Heart left ventricle (tissue), 16 donors: ENCODE data around the gene INTS6L. TPM values are rescaled to one million over a fixed set of nuclear protein-coding genes. Genes with fewer than 3 reads are reported as not detected.
A peak's percentile ranks its signal among the peaks of the same experiment; 100 is the strongest.

Experiments used
- ATAC-seq, 4 donors: fragments of 200-7000 bp; cut with Tn5 transposase; one replicate each; pipeline ENCODE4 v1.9.1; 2020 to 2022; ENCODE audit warnings: moderate library complexity in 4 of 4, mild to moderate bottlenecking in 3 of 4, moderate number of reproducible peaks in 1 of 4
- DNase-seq, 5 donors: peaks; one replicate each; pipeline ENCODE4 v3.0.0-alpha.2; 2020
- H3K27ac ChIP-seq, 12 donors: fragments of 200-600 bp; sonication (generic) in 4 of 12; one replicate each; pipeline versions ENCODE4 v1.5.0 to v1.8.0; 2016 to 2022; ENCODE audit warnings: mild to moderate bottlenecking in 2 of 12
- H3K27me3 ChIP-seq, 9 donors: fragments of 200-600 bp; sonication (generic) in 2 of 9; one replicate each; pipeline versions ENCODE4 v1.5.1 to v1.8.0; 2016 to 2022; ENCODE audit warnings: mild to moderate bottlenecking in 3 of 9
- H3K36me3 ChIP-seq, 9 donors: fragments of 200-600 bp; sonication (generic) in 2 of 9; one replicate each; pipeline versions ENCODE4 v1.5.0 to v1.8.0; 2018 to 2022; ENCODE audit warnings: mild to moderate bottlenecking in 2 of 9
- H3K4me1 ChIP-seq, 12 donors: fragments of 200-600 bp; sonication (generic) in 4 of 12; one replicate each; pipeline versions ENCODE4 v1.5.0 to v1.8.0; 2016 to 2022; ENCODE audit warnings: mild to moderate bottlenecking in 3 of 12
- H3K4me3 ChIP-seq, 12 donors: fragments of 200-600 bp; sonication (generic) in 4 of 12; one replicate each; pipeline versions ENCODE4 v1.5.0 to v1.8.0; 2017 to 2022; ENCODE audit warnings: mild to moderate bottlenecking in 9 of 12, moderate library complexity in 4 of 12
- H3K9me3 ChIP-seq, 12 donors: fragments of 200-600 bp; sonication (generic) in 4 of 12; one replicate each; pipeline versions ENCODE4 v1.5.0 to v1.8.0; 2016 to 2022; ENCODE audit warnings: mild to moderate bottlenecking in 1 of 12
- CTCF ChIP-seq, 12 donors: fragments of 200-600 bp; sonication (generic) in 4 of 12; IDR thresholded peaks; one replicate each; pipeline versions ENCODE4 v1.5.0 to v1.8.0; 2018 to 2022; ENCODE audit warnings: antibody characterized with exemption in 12 of 12, mild to moderate bottlenecking in 5 of 12
- POLR2A ChIP-seq, 2 donors: fragments of 450-650 bp; IDR thresholded peaks; one replicate each; pipeline ENCODE4 v1.6.1; 2017; ENCODE audit warnings: antibody characterized with exemption in 2 of 2, mild to moderate bottlenecking in 2 of 2, moderate library complexity in 2 of 2
- WGBS, 4 donors: extraction: QIAGEN DNeasy Blood & Tissue Kit in 2 of 4; methylation state at CpG; one replicate each; pipeline versions ENCODE4 v1.1.5 to v1.1.7; 2013 to 2018; 5-methylcytosine and 5-hydroxymethylcytosine counted together
- intact Hi-C, 10 donors: fragments of 100-400 bp; cut with DNase I; formaldehyde crosslinking; loops; one replicate each; pipeline versions ENCODE4 v1.11.1 to v1.14.2; 2022
- polyA plus RNA-seq, 2 donors: library from polyadenylated mRNA; stranded (reverse); fragments of 200-250 nt; gene quantifications; one replicate each; pipeline ENCODE4 v1.2.3, GENCODE V29; 2013
- total RNA-seq, 9 donors: library from RNA; depleted of rRNA in 2 of 9; stranded (reverse); fragments of >200 nt in 2 of 9; fragmentation: NEBNext Ultra II Directional in 3 of 9; extraction: Animal tissue kit (Norgen Biotek cat#: 25700) in 3 of 9; gene quantifications; one replicate each; pipeline versions ENCODE4 v1.1.0 to v1.2.4, GENCODE V29; 2016 to 2023
- donor health status: ischemic (EF 13 %, LVEDD 7.1; RV severe dilation, severe dysfunction).
- donor health status: healthy with polysubstance abuse.
- donor health status: DM: no; HTN: yes; CAD: no.
- donor health status: DM: no; HTN: no; CAD: no.
- donor health status: ischemic (EF 25% LVEDD 6.9; RV normal size, moderate dysfunction).
- donor health status: ischemic (EF 25% LVEDD 5.7; RV mildly dilated, moderate dysfunction).
- donor health status: healthy.
- donor health status: DM: yes; HTN: yes; CAD: no.
- donor health status: ischemic (EF 35%, LVEDD 5.7; RV mildly dilated, moderate dysfunction).
- donor health status: nonischemic (EF 11% LVEDD 7.7; RV severe dilation, severe dysfunction).
- donor health status: DM: yes; HTN: yes; CAD: no.
- donor health status: PGD.
- donor health status: ischemic (EF 29% LVEDD 5.4; RV normal size, mild dysfunction).
- donor health status: nonischemic (EF 23%, LVEDD 6.1; RV moderate dilation, normal function).

The INTS6L gene
- total and polyA plus RNA-seq, 11 donors = 1.4 to 5.9 (median 2.6) TPM

DNA sequence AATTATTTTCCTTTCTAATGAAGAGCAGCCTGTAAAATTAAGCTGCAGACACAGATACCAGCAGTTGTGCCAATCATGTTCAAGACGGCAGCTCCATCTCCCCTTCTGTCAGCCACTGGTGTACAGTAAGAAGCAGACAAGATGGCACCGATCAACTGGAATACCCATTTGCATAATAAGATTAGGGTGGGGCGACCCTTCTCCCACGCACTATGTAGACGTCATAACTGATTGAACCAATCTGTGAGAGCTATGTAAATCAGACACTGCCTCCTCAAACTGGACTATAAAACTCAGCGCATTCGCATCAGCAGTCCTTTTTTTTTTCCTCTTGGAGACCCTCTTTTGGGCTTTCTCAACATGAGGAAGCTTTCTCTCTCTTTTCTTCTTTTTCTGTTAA, 40.4 kb upstream of the INTS6L start:
- H3K4me1 ChIP-seq = peaks cover 0 to 3% (median 0%) of the 10 kb centered on the region in 12 donors
- 60 to 89% (median 82%) methylated on average over 7 of the region's 7 CpGs for WGBS, 4 donors
- H3K27me3 ChIP-seq = peaks cover 0 to 5% (median 0%) of the 10 kb centered on the region in 9 donors
- H3K27ac ChIP-seq = no peak overlapping the region
- no peak for DNase-seq
- no peaks in the 10 kb centered on the region for H3K36me3 ChIP-seq
- H3K9me3 ChIP-seq = no peaks in the 10 kb centered on the region
- ATAC-seq = no peak
- no peak overlapping the region for H3K4me3 ChIP-seq
- TF ChIP-seq POLR2A (IDR thresholded peaks at IDR 0.05) = no peak
- intact Hi-C loops = loop anchor here in 8 of 10 donors (5.0 to 10.0 kb wide), 6 partner anchors 92 to 455 kb away; no protein-coding TSS in a partner anchor

- Histone ChIP-seq H3K4me1 (peaks cover 0 to 3% (median 0%) of the 10 kb centered on the region in 12 donors), H3K27ac (no peak overlapping the region), H3K4me3 (no peak overlapping the region), H3K27me3 (peaks cover 0 to 5% (median 0%) of the 10 kb centered on the region in 9 donors), H3K9me3 (no peaks in the 10 kb centered on the region), H3K36me3 (no peaks in the 10 kb centered on the region)
- DNase-seq = no peak
- no peak for ATAC-seq
- TF ChIP-seq POLR2A (IDR thresholded peaks at IDR 0.05) (no peak), CTCF (IDR thresholded peaks at IDR 0.05) (no peak)
- 76 to 82% (median 79%) methylated on average over 7 of the region's 7 CpGs for WGBS, 4 donors
- intact Hi-C loops = loop anchor here in 8 of 10 donors (5.0 to 10.0 kb wide), 6 partner anchors 91 to 453 kb away; no protein-coding TSS in a partner anchor
Observed at GRCh38 chrX:135481696-135482179, 38.7 kb upstream of the INTS6L start.

GRCh38 chrX:135484641-135485289, 35.7 kb upstream of the INTS6L start:
- intact Hi-C loops = loop anchor here in 9 of 10 donors (2.0 to 10.0 kb wide), 7 partner anchors 88 to 450 kb away; no protein-coding TSS in a partner anchor
- Histone ChIP-seq H3K27me3 (peaks cover 0 to 5% (median 0%) of the 10 kb centered on the region in 9 donors), H3K9me3 (no peaks in the 10 kb centered on the region), H3K4me1 (no peaks in the 10 kb centered on the region), H3K4me3 (no peak overlapping the region), H3K27ac (no peak overlapping the region), H3K36me3 (no peaks in the 10 kb centered on the region)
- ATAC-seq (no peak), DNase-seq (peak in 2 of 5 donors; percentile 5 to 14)
- peak; percentile 32 to 65 (median 48) for TF ChIP-seq CTCF (IDR thresholded peaks at IDR 0.05)
- no peak for TF ChIP-seq POLR2A (IDR thresholded peaks at IDR 0.05)
- WGBS, 4 donors = 26 to 48% (median 29%) methylated on average over 3 of the region's 3 CpGs

- no peak overlapping the region for H3K4me3 ChIP-seq
- H3K9me3 ChIP-seq = no peaks in the 10 kb centered on the region
- H3K27me3 ChIP-seq = peaks cover 0 to 3% (median 0%) of the 10 kb centered on the region in 9 donors
- intact Hi-C loops = loop anchor here in 9 of 10 donors (5.0 to 10.0 kb wide), 5 partner anchors 83 to 445 kb away; no protein-coding TSS in a partner anchor
- no peaks in the 10 kb centered on the region for H3K4me1 ChIP-seq
- no peak for TF ChIP-seq CTCF (IDR thresholded peaks at IDR 0.05)
- TF ChIP-seq POLR2A (IDR thresholded peaks at IDR 0.05) = no peak
- DNase-seq (no peak), ATAC-seq (no peak)
- no peak overlapping the region for H3K27ac ChIP-seq
- no peaks in the 10 kb centered on the region for H3K36me3 ChIP-seq
- WGBS, 4 donors = 69 to 92% (median 84%) methylated on average over 1 of the region's 1 CpG
Observed at GRCh38 chrX:135489542-135489941, 30.9 kb upstream of the INTS6L start.
